ENCODE data around the gene TXNRD2.

DNA sequence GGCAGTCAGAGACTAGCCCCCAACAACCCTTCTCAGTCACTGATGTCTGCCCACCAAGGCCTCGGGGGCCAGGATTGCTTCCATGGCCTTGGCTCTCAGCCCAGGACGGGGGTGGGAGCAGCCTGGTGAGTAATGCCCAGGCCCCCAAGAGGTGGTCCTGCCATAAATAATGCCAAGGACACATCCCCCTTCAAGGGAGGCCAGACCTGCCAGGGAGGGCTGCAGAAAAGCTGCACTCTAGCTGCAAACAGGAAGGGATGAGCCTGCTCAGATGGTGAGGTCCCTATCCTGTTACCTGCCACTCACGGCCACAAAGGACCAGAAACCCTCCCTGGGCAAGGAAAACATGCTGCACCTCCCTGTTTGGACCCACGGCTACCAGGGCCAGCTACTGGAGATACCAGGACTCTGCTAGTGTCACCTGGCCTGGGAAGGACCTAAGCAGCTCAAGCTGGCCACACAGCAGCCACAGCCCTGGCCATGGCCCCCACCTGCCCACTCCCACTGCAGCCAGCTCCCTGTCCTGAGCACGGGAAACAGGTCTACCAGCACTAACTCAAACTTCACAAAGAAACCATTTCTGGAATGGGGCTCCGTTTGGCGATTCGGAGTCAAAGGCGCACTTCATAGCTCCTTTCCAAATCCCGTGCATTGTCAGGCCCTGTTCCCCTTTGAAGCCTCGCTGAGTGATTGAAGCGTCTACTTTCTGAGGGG is 99.1 kb downstream of the TXNRD2 start:
- TF ChIP-seq, protein P1, sequence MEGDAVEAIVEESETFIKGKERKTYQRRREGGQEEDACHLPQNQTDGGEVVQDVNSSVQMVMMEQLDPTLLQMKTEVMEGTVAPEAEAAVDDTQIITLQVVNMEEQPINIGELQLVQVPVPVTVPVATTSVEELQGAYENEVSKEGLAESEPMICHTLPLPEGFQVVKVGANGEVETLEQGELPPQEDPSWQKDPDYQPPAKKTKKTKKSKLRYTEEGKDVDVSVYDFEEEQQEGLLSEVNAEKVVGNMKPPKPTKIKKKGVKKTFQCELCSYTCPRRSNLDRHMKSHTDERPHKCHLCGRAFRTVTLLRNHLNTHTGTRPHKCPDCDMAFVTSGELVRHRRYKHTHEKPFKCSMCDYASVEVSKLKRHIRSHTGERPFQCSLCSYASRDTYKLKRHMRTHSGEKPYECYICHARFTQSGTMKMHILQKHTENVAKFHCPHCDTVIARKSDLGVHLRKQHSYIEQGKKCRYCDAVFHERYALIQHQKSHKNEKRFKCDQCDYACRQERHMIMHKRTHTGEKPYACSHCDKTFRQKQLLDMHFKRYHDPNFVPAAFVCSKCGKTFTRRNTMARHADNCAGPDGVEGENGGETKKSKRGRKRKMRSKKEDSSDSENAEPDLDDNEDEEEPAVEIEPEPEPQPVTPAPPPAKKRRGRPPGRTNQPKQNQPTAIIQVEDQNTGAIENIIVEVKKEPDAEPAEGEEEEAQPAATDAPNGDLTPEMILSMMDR (conservative IDR thresholded peaks at IDR 0.05; ENCODE audit: low read length) = no peak
- TF ChIP-seq EZH2phosphoT487 (IDR thresholded peaks at IDR 0.05; ENCODE audit: borderline replicate concordance, low read depth, low read length) = no peak

All from OCI-LY7 (cell line).